HL-60 (cell line): ENCODE data around the gene TRIM54.

Experiments
- DNase-seq, 2 experiments: peaks; one replicate each; pipeline ENCODE4 v3.0.0-alpha.2; 2010 to 2020; ENCODE audit warnings: low read depth in 1 of 2, low spot score in 1 of 2
- H3K27ac ChIP-seq: fragments of 250-450 bp; sonication (Bioruptor Pico); replicated peaks from 2 replicates; pipeline ENCODE4 v1.5.1; 2020; ENCODE audit warnings: mild to moderate bottlenecking, moderate library complexity
- H3K27me3 ChIP-seq: fragments of 250-450 bp; sonication (Bioruptor Pico); 2 replicates; pipeline ENCODE4 v1.5.1; 2021; ENCODE audit warnings: mild to moderate bottlenecking, moderate library complexity; ENCODE audit not compliant: insufficient read depth, poor library complexity, severe bottlenecking
- H3K4me3 ChIP-seq: replicated peaks from 2 replicates; pipeline ENCODE4 v1.5.1; 2011; ENCODE audit warnings: mild to moderate bottlenecking, control low read depth, low read length; ENCODE audit not compliant: insufficient read depth
- GABPA ChIP-seq: IDR thresholded peaks from 2 replicates; pipeline ENCODE4 v1.6.1; 2012; ENCODE audit warnings: low read depth
- POLR2AphosphoS5 ChIP-seq: IDR thresholded peaks from 2 replicates; pipeline ENCODE4 v1.6.1; 2012; ENCODE audit warnings: low read depth
- SPI1 ChIP-seq: IDR thresholded peaks from 2 replicates; pipeline ENCODE4 v1.6.1; 2012; ENCODE audit warnings: low read depth, mild to moderate bottlenecking, borderline replicate concordance
- TF ChIP-seq, protein P1 (sequence below): IDR thresholded peaks from 2 replicates; pipeline ENCODE4 v1.6.1; 2012; ENCODE audit warnings: low read depth; ENCODE audit not compliant: insufficient replicate concordance
- TF ChIP-seq, protein P2 (sequence below): IDR thresholded peaks from one replicate; pipeline ENCODE4 v1.5.1; 2011; ENCODE audit warnings: low read length, control low read depth, inconsistent platforms; ENCODE audit not compliant: insufficient read depth

The TRIM54 gene

DNA sequence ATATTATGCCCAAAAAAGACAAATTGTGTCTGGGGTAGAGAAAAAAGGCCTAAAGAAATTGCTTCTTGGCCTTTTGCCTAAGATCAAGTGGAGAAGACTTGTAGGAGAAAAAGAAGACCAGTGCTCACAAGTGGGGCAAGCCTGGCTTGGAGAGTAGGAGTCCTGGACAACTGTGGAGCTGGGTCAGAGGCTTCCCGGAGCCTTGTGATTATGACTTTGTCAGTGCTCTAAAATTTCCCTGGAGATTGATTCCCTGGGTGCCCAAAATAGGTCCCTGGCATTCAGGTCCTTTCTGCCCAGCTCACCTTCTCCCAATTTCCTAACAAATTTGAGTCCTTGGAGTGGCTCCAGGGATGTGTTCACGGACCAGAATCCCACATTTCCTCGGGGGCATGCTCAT lies 787 bp upstream of the TRIM54 start:
- H3K27ac ChIP-seq = no peak overlapping the region
- no peaks in the 10 kb centered on the region for H3K27me3 ChIP-seq
- TF ChIP-seq, protein P1, sequence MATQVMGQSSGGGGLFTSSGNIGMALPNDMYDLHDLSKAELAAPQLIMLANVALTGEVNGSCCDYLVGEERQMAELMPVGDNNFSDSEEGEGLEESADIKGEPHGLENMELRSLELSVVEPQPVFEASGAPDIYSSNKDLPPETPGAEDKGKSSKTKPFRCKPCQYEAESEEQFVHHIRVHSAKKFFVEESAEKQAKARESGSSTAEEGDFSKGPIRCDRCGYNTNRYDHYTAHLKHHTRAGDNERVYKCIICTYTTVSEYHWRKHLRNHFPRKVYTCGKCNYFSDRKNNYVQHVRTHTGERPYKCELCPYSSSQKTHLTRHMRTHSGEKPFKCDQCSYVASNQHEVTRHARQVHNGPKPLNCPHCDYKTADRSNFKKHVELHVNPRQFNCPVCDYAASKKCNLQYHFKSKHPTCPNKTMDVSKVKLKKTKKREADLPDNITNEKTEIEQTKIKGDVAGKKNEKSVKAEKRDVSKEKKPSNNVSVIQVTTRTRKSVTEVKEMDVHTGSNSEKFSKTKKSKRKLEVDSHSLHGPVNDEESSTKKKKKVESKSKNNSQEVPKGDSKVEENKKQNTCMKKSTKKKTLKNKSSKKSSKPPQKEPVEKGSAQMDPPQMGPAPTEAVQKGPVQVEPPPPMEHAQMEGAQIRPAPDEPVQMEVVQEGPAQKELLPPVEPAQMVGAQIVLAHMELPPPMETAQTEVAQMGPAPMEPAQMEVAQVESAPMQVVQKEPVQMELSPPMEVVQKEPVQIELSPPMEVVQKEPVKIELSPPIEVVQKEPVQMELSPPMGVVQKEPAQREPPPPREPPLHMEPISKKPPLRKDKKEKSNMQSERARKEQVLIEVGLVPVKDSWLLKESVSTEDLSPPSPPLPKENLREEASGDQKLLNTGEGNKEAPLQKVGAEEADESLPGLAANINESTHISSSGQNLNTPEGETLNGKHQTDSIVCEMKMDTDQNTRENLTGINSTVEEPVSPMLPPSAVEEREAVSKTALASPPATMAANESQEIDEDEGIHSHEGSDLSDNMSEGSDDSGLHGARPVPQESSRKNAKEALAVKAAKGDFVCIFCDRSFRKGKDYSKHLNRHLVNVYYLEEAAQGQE = no peak
- TF ChIP-seq SPI1 = no peak
- no peak for TF ChIP-seq POLR2AphosphoS5
- H3K4me3 ChIP-seq = no peak overlapping the region
- DNase-seq = no peak

DNA sequence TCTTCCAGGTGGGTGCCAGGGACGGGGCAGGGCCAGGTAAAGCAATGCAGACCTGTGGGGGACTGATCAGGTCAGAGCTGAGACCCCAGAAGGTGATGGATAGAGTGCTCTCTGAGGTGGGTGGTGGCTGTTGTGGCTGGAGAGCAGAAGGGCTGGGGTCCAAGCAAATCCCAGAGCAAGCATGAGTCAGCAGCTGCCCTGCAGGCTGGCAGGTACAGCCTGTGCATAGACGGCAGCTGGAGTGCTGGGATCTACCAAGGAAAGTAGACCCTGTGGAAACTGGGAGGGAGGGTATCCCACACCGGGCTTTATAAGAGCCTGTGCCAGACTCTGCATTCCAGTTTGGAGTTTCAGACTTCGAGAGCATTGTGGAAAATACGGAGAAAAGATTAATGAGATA lies 663 bp downstream of the TRIM54 start:
- Histone ChIP-seq H3K27me3 (no peaks in the 10 kb centered on the region), H3K4me3 (no peak overlapping the region), H3K27ac (no peak overlapping the region)
- DNase-seq = no peak
- no peak for TF ChIP-seq GABPA
- TF ChIP-seq, protein P2, sequence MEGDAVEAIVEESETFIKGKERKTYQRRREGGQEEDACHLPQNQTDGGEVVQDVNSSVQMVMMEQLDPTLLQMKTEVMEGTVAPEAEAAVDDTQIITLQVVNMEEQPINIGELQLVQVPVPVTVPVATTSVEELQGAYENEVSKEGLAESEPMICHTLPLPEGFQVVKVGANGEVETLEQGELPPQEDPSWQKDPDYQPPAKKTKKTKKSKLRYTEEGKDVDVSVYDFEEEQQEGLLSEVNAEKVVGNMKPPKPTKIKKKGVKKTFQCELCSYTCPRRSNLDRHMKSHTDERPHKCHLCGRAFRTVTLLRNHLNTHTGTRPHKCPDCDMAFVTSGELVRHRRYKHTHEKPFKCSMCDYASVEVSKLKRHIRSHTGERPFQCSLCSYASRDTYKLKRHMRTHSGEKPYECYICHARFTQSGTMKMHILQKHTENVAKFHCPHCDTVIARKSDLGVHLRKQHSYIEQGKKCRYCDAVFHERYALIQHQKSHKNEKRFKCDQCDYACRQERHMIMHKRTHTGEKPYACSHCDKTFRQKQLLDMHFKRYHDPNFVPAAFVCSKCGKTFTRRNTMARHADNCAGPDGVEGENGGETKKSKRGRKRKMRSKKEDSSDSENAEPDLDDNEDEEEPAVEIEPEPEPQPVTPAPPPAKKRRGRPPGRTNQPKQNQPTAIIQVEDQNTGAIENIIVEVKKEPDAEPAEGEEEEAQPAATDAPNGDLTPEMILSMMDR = no peak
- TF ChIP-seq SPI1 = no peak
- TF ChIP-seq, protein P1 = no peak
- TF ChIP-seq POLR2AphosphoS5 = no peak

DNA sequence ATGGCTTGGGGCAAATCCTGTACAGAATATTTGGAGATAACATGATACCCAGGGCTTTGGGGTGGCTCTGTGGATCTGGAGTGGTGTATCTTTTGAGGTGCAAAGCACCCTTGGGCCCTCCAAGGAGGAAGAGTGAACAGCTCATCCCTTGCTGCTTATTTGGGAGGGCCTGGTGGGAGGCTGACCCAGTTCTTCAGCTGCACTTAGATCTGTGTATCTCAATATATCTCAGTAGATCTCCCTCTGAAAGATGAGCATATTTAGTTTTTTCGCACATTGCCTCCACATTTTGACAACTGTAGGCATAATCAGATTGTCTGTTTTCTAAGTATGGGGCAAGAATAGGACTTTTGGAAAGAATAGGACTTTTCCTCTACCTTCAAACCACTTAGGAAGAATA lies 2.8 kb downstream of the TRIM54 start:
- DNase-seq = no peak
- Histone ChIP-seq H3K27me3 (no peaks in the 10 kb centered on the region), H3K27ac (no peak overlapping the region), H3K4me3 (no peak overlapping the region)
- TF ChIP-seq, protein P1 = no peak
- TF ChIP-seq SPI1 (no peak), GABPA (no peak), POLR2AphosphoS5 (no peak)
- TF ChIP-seq, protein P2 = no peak

DNA sequence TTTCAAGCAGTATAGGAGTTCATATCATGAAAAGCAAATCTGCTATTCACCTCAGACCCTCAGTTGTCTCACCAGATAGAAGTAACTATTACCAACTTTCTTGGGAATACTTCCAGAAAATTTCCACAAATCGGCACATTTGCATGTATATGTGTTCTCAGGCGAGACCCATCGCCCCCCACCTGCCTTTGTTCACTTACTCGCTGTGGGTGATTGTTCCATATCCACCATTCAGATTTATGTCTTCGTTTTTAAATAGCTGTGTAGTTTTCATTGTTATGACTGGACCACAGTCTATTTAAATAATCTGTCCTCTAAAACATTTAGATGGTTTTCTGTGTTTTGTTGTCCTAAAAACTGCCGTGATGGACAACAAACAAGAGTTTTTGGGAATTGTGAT lies 3.3 kb downstream of the TRIM54 start:
- TF ChIP-seq POLR2AphosphoS5 = no peak
- TF ChIP-seq, protein P2 = no peak
- TF ChIP-seq GABPA = no peak
- no peak overlapping the region for H3K27ac ChIP-seq
- DNase-seq = no peak
- H3K27me3 ChIP-seq = no peaks in the 10 kb centered on the region
- H3K4me3 ChIP-seq = no peak overlapping the region
